PC-3 (cell line): Measurements from ENCODE around the gene DIP2B. TPM values are rescaled to one million over a fixed set of nuclear protein-coding genes. Genes with fewer than 3 reads are reported as not detected.
"Not testable (repeated sequence)": the region's sequence is repeated elsewhere in the genome, so short reads cannot be mapped to it uniquely, and the experiment has no call there.

Experiments
- ATAC-seq: fragments of 200-7000 bp; cut with Tn5 transposase; 2 replicates; pipeline ENCODE4 v1.9.1; 2020; ENCODE audit warnings: mild to moderate bottlenecking, moderate library complexity
- BruUV-seq: library from RNA; stranded (reverse); fragments of 400-500 nt; replicated peaks from 2 replicates; lab custom pipeline; 2021; lab: Mats Ljungman, UMichigan
- CTCF ChIA-PET: fragments of 300-600 bp; sonication (Branson Sonifier 250); formaldehyde crosslinking; loops from one replicate; lab custom pipeline; 2022; ENCODE audit warnings: antibody characterized with exemption; lab: Charles Lee
- POLR2A ChIA-PET: fragments of 300-600 bp; sonication (Branson Sonifier 250); formaldehyde crosslinking; loops from one replicate; lab custom pipeline; 2022; ENCODE audit warnings: antibody characterized with exemption; ENCODE audit not compliant: unreplicated experiment; lab: Charles Lee
- DNase-seq: peaks from one replicate; pipeline ENCODE4 v3.0.0-alpha.2; 2015
- H2AFZ ChIP-seq: fragments of 300-600 bp; sonication (generic); 2 replicates; pipeline ENCODE4 v1.6.0; 2016; ENCODE audit warnings: antibody characterized with exemption, low read length
- H3F3A ChIP-seq: fragments of 300-600 bp; sonication (generic); one replicate; pipeline ENCODE4 v1.6.0; 2017; ENCODE audit warnings: antibody characterized with exemption, low read length, control low read depth, mild to moderate bottlenecking; ENCODE audit not compliant: unreplicated experiment
- H3K27ac ChIP-seq: fragments of 300-600 bp; sonication (generic); 2 replicates; pipeline ENCODE4 v1.5.1; 2016; ENCODE audit warnings: mild to moderate bottlenecking, low read length
- H3K27me3 ChIP-seq: fragments of 300-600 bp; sonication (generic); 2 replicates; pipeline ENCODE4 v1.6.1; 2016; ENCODE audit warnings: low read length, mixed read lengths
- H3K36me3 ChIP-seq: fragments of 300-600 bp; sonication (generic); 2 replicates; pipeline ENCODE4 v1.6.1; 2016; ENCODE audit warnings: low read depth, mixed run types, low read length, mixed read lengths
- H3K4me1 ChIP-seq: fragments of 300-600 bp; sonication (generic); 2 replicates; pipeline ENCODE4 v1.5.1; 2016; ENCODE audit warnings: low read length; ENCODE audit not compliant: insufficient read depth
- H3K4me2 ChIP-seq: fragments of 300-600 bp; sonication (generic); 2 replicates; pipeline ENCODE4 v1.6.0; 2016; ENCODE audit warnings: low read length
- H3K4me3 ChIP-seq: fragments of 300-600 bp; sonication (generic); 2 replicates; pipeline ENCODE4 v1.5.1; 2016; ENCODE audit warnings: mild to moderate bottlenecking, low read length, mixed read lengths
- H3K79me2 ChIP-seq: fragments of 300-600 bp; sonication (generic); 2 replicates; pipeline ENCODE4 v1.6.1; 2017; ENCODE audit warnings: low read length, mixed read lengths
- H3K9ac ChIP-seq: fragments of 300-600 bp; sonication (generic); 2 replicates; pipeline ENCODE4 v1.6.0; 2016; ENCODE audit warnings: mild to moderate bottlenecking, low read length
- H3K9me2 ChIP-seq: fragments of 300-600 bp; sonication (generic); replicated peaks from 2 replicates; pipeline ENCODE4 v1.6.1; 2016; ENCODE audit warnings: mixed run types, low read length, mixed read lengths
- H3K9me3 ChIP-seq: fragments of 300-600 bp; sonication (generic); 2 replicates; pipeline ENCODE4 v1.6.1; 2016; ENCODE audit warnings: low read length, mixed read lengths
- H4K20me1 ChIP-seq: fragments of 300-600 bp; sonication (generic); 2 replicates; pipeline ENCODE4 v1.6.1; 2016; ENCODE audit warnings: low read length, mixed read lengths
- EZH2 ChIP-seq: fragments of 300-600 bp; sonication (generic); IDR thresholded peaks from one replicate; pipeline ENCODE4 v1.6.1; 2017; ENCODE audit warnings: antibody characterized with exemption, mild to moderate bottlenecking, low read length; ENCODE audit not compliant: unreplicated experiment
- EZH2phosphoT487 ChIP-seq: fragments of 300-600 bp; sonication (generic); IDR thresholded peaks from 2 replicates; pipeline ENCODE4 v1.6.1; 2018; ENCODE audit warnings: mild to moderate bottlenecking, antibody characterized with exemption, low read length, borderline replicate concordance
- intact Hi-C: fragments of 100-400 bp; cut with micrococcal nuclease; formaldehyde crosslinking; loops from 2 replicates; pipeline ENCODE4 v1.9.0; 2023
- total RNA-seq: library from RNA; depleted of rRNA; stranded (reverse); fragments of >200 nt; gene quantifications from 2 replicates; pipeline ENCODE4 v1.2.3, GENCODE V29; 2014
- TF ChIP-seq, protein P1 (sequence below): fragments of 300-600 bp; sonication (generic); conservative IDR thresholded peaks from 2 replicates; pipeline ENCODE4 v1.5.1; 2017; ENCODE audit warnings: antibody characterized with exemption, low read depth, mild to moderate bottlenecking, low read length

DIP2B gene
- total RNA-seq, 1 experiment from 2014 or later: 36.3 TPM

DNA sequence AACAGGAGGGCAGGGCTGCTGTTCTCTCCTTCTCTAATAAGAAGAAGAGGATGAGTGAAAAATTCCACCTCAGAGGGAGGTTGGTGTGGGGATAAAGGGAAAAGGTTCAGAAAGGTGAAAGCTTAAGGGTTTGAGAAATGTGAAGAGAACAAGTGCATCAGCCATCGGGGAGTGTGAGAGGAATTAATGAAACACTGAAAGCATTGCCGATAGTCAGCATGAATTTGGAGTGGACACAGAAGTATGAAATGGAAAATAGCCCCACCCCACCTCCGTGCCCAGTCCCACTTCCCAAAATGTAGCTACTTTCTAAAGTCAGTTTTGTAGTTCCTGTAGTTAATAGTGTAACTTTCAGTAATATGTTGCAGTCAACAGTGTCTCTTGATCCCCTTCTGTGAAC is 33.4 kb downstream of the DIP2B start:
- BruUV-seq: TSS peak; percentile 10
- peaks cover 14% of the 10 kb centered on the region for H3F3A ChIP-seq
- intact Hi-C loops: loop anchor here (10.0 kb wide), 2 partner anchors 47 to 97 kb away; no protein-coding TSS in a partner anchor
- no peaks in the 10 kb centered on the region for H3K9me3 ChIP-seq
- peaks cover 68% of the 10 kb centered on the region for H3K4me1 ChIP-seq
- peaks cover 75% of the 10 kb centered on the region for H3K79me2 ChIP-seq
- DNase-seq (no peak), ATAC-seq (no peak)
- H2AFZ ChIP-seq: no peak overlapping the region
- TF ChIP-seq, protein P1, sequence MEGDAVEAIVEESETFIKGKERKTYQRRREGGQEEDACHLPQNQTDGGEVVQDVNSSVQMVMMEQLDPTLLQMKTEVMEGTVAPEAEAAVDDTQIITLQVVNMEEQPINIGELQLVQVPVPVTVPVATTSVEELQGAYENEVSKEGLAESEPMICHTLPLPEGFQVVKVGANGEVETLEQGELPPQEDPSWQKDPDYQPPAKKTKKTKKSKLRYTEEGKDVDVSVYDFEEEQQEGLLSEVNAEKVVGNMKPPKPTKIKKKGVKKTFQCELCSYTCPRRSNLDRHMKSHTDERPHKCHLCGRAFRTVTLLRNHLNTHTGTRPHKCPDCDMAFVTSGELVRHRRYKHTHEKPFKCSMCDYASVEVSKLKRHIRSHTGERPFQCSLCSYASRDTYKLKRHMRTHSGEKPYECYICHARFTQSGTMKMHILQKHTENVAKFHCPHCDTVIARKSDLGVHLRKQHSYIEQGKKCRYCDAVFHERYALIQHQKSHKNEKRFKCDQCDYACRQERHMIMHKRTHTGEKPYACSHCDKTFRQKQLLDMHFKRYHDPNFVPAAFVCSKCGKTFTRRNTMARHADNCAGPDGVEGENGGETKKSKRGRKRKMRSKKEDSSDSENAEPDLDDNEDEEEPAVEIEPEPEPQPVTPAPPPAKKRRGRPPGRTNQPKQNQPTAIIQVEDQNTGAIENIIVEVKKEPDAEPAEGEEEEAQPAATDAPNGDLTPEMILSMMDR: no peak
- TF ChIP-seq EZH2phosphoT487 (no peak), EZH2 (no peak)
- H4K20me1 ChIP-seq: no peaks in the 10 kb centered on the region
- H3K9ac ChIP-seq: peak overlapping the region; percentile 65
- CTCF ChIA-PET: interaction anchor here (1.0 kb wide), 1 partner anchor 33 kb away, joined by 4 read pairs; the partner anchor contains the start of gene DIP2B
- POLR2A ChIA-PET: interaction anchor here (0.6 to 1.2 kb wide), 4 partner anchors 31 to 427 kb away, joined by 3 to 6 read pairs (median 6); no protein-coding TSS in a partner anchor
- H3K9me2 ChIP-seq: no peaks in the 10 kb centered on the region
- peak overlapping the region; percentile 69 for H3K4me2 ChIP-seq
- peaks cover 11% of the 10 kb centered on the region for H3K36me3 ChIP-seq
- peak overlapping the region; percentile 95 for H3K27ac ChIP-seq
- peak overlapping the region; percentile 42; the same call in 1 of the 2 replicates for H3K4me3 ChIP-seq
- H3K27me3 ChIP-seq: no peaks in the 10 kb centered on the region

- H4K20me1 ChIP-seq: no peaks in the 10 kb centered on the region
- peaks cover 4% of the 10 kb centered on the region for H3F3A ChIP-seq
- no peak overlapping the region for H3K4me3 ChIP-seq
- ChIA-PET POLR2A (no interaction called here), CTCF (no interaction called here)
- no peaks in the 10 kb centered on the region for H3K9me2 ChIP-seq
- peaks cover 59% of the 10 kb centered on the region for H3K4me1 ChIP-seq
- TF ChIP-seq EZH2 (no peak), EZH2phosphoT487 (no peak)
- TF ChIP-seq, protein P1: no peak
- ATAC-seq: no peak
- DNase-seq: no peak
- H3K27me3 ChIP-seq: no peaks in the 10 kb centered on the region
- peaks cover 11% of the 10 kb centered on the region for H3K36me3 ChIP-seq
- no TSS peak for BruUV-seq
- H3K79me2 ChIP-seq: peaks cover 81% of the 10 kb centered on the region
- H3K9me3 ChIP-seq: no peaks in the 10 kb centered on the region
- H2AFZ ChIP-seq: no peak overlapping the region
- peak overlapping the region; percentile 27 for H3K4me2 ChIP-seq
- H3K9ac ChIP-seq: peak overlapping the region; percentile 55
- intact Hi-C loops: no loop called here
- peak overlapping the region; percentile 95 for H3K27ac ChIP-seq
Observed at GRCh38 chr12:50541139-50541538, 36.4 kb downstream of the DIP2B start.

GRCh38 chr12:50542448-50542847 is 37.7 kb downstream of the DIP2B start:
- Histone ChIP-seq H2AFZ (no peak overlapping the region), H3K9ac (peak overlapping the region; percentile 70), H3K27me3 (no peaks in the 10 kb centered on the region), H3K36me3 (peaks cover 11% of the 10 kb centered on the region), H3K9me2 (no peaks in the 10 kb centered on the region), H3K4me1 (peaks cover 62% of the 10 kb centered on the region), H3K79me2 (peaks cover 87% of the 10 kb centered on the region), H4K20me1 (no peaks in the 10 kb centered on the region), H3K27ac (peak overlapping the region; percentile 95), H3F3A (peaks cover 5% of the 10 kb centered on the region), H3K4me3 (no peak overlapping the region), H3K4me2 (peak overlapping the region; percentile 56), H3K9me3 (no peaks in the 10 kb centered on the region)
- DNase-seq (peak; percentile 93), ATAC-seq (peak; percentile 89)
- ChIA-PET POLR2A (interaction anchor here (0.6 kb wide), 3 partner anchors 26 to 136 kb away, joined by 3 to 4 read pairs (median 4); no protein-coding TSS in a partner anchor), CTCF (no interaction called here)
- no TSS peak for BruUV-seq
- intact Hi-C loops: loop anchor here (2.0 kb wide), 1 partner anchor 14 kb away; no protein-coding TSS in a partner anchor
- TF ChIP-seq, protein P1: no peak
- no peak for TF ChIP-seq EZH2
- TF ChIP-seq EZH2phosphoT487: no peak

GRCh38 chr12:50543188-50543587 is 38.4 kb downstream of the DIP2B start:
- Histone ChIP-seq H3K79me2 (peaks cover 89% of the 10 kb centered on the region), H3K4me2 (peak overlapping the region; percentile 56), H3K27ac (peak overlapping the region; percentile 95), H3K4me1 (peaks cover 57% of the 10 kb centered on the region), H3K36me3 (peaks cover 11% of the 10 kb centered on the region), H3K9ac (peak overlapping the region; percentile 70)
- H2AFZ ChIP-seq, BruUV-seq, H3K27me3 ChIP-seq, H3K9me2 ChIP-seq, H4K20me1 ChIP-seq, H3K4me3 ChIP-seq, H3K9me3 ChIP-seq, DNase-seq, ATAC-seq, CTCF ChIA-PET, H3F3A ChIP-seq: not testable (repeated sequence)
- POLR2A ChIA-PET: interaction anchor here (0.6 kb wide), 1 partner anchor 44 kb away, joined by 3 read pairs; no protein-coding TSS in a partner anchor
- intact Hi-C loops: loop anchor here (2.0 kb wide), 1 partner anchor 14 kb away; no protein-coding TSS in a partner anchor
